GM12878 (cell line): ENCODE results near the gene PGAM2. TPM values are rescaled to one million over a fixed set of nuclear protein-coding genes. Genes with fewer than 3 reads are reported as not detected.

Source experiments
- BACH1 ChIP-seq: fragments of 450-650 bp; IDR thresholded peaks from 2 replicates; pipeline ENCODE4 v1.6.1; 2017; ENCODE audit warnings: mild to moderate bottlenecking, borderline replicate concordance
- BMI1 ChIP-seq: fragments of 450-650 bp; IDR thresholded peaks from 2 replicates; pipeline ENCODE4 v1.6.1; 2016; ENCODE audit warnings: mild to moderate bottlenecking, moderate library complexity, borderline replicate concordance
- CBX5 ChIP-seq: sonication (generic); IDR thresholded peaks from 2 replicates; pipeline ENCODE4 v1.6.1; 2016; ENCODE audit warnings: low read depth, moderate library complexity, mild to moderate bottlenecking, inconsistent platforms
- CHD2 ChIP-seq: IDR thresholded peaks from 2 replicates; pipeline ENCODE4 v1.6.1; 2011; ENCODE audit warnings: low read depth, low read length, improper control_type of control experiment, borderline replicate concordance
- EZH2 ChIP-seq: IDR thresholded peaks from 2 replicates; pipeline ENCODE4 v1.6.1; 2012; ENCODE audit warnings: low read depth, mild to moderate bottlenecking, control low read depth, inconsistent platforms, low read length, borderline replicate concordance; ENCODE audit not compliant: control insufficient read depth
- HDGF ChIP-seq: fragments of 450-650 bp; IDR thresholded peaks from 2 replicates; pipeline ENCODE4 v1.6.1; 2016; ENCODE audit warnings: antibody characterized with exemption
- MXI1 ChIP-seq: fragments of 150-350 bp; IDR thresholded peaks from 2 replicates; pipeline ENCODE4 v1.6.1; 2011; ENCODE audit warnings: low read depth, mild to moderate bottlenecking, inconsistent platforms, low read length, improper control_type of control experiment
- NFXL1 ChIP-seq: fragments of 450-650 bp; IDR thresholded peaks from 2 replicates; pipeline ENCODE4 v1.6.1; 2017; ENCODE audit warnings: antibody characterized with exemption, mild to moderate bottlenecking, borderline replicate concordance
- PAX8 ChIP-seq: fragments of 450-650 bp; IDR thresholded peaks from 2 replicates; pipeline ENCODE4 v1.6.1; 2017; ENCODE audit warnings: mild to moderate bottlenecking, moderate library complexity
- POLR2AphosphoS2 ChIP-seq: IDR thresholded peaks from 2 replicates; pipeline ENCODE4 v1.6.1; 2011; ENCODE audit warnings: low read depth, mild to moderate bottlenecking, low read length, improper control_type of control experiment, moderate library complexity
- RAD21 ChIP-seq: IDR thresholded peaks from 2 replicates; pipeline ENCODE4 v1.6.1; 2011; ENCODE audit warnings: mild to moderate bottlenecking, low read depth, low read length, moderate library complexity; ENCODE audit not compliant: insufficient read depth
- RUNX3 ChIP-seq: IDR thresholded peaks from 2 replicates; pipeline ENCODE4 v1.6.1; 2012; ENCODE audit warnings: low read length, inconsistent platforms
- TCF7 ChIP-seq: IDR thresholded peaks from 2 replicates; pipeline ENCODE4 v1.6.1; 2014; ENCODE audit warnings: antibody characterized with exemption, borderline replicate concordance
- YBX1 ChIP-seq: fragments of 450-650 bp; IDR thresholded peaks from 2 replicates; pipeline ENCODE4 v1.6.1; 2016; ENCODE audit warnings: antibody characterized with exemption
- polyA plus RNA-seq, 11 experiments: library from polyadenylated mRNA; depleted of rRNA in 4 of 11; unstranded in 6 of 11; stranded (reverse) in 5 of 11; fragments of >200 nt; fragmentation: Nextera tagmentation in 4 of 11; fragmentation: Illumina TruSeq in 1 of 11; extraction: Ambion mirVana in 4 of 11; extraction: Trizol in 1 of 11; gene quantifications; 1 replicate in 1 of 11; 2 replicates in 10 of 11; pipeline versions ENCODE4 v1.2.1 to v1.2.3, GENCODE V29; 2011 to 2016; ENCODE audit warnings: inconsistent platforms in 2 of 11, missing spikeins in 2 of 11, low read depth in 1 of 11
- total RNA-seq, 4 experiments: library from RNA; depleted of rRNA in 3 of 4; stranded (reverse); fragments of >200 nt in 3 of 4; fragmentation: Illumina TruSeq in 1 of 4; extraction: Trizol in 1 of 4; gene quantifications; 2 replicates each; pipeline versions ENCODE4 v1.2.1 to v1.2.3, GENCODE V29; 2013 to 2021
- TF ChIP-seq, protein P1 (sequence below): fragments of 150-350 bp; IDR thresholded peaks from 2 replicates; pipeline ENCODE4 v1.6.1; 2016; ENCODE audit warnings: low read depth, low read length
- TF ChIP-seq, protein P2 (sequence below): fragments of 450-650 bp; IDR thresholded peaks from 2 replicates; pipeline ENCODE4 v1.6.1; 2016; ENCODE audit warnings: mild to moderate bottlenecking
- TF ChIP-seq, protein P3 (sequence below): fragments of 450-650 bp; IDR thresholded peaks from 2 replicates; pipeline ENCODE4 v1.6.1; 2018; ENCODE audit warnings: borderline replicate concordance, mild to moderate bottlenecking; ENCODE audit not compliant: partially characterized antibody
- TF ChIP-seq, protein P4 (sequence below): IDR thresholded peaks from 2 replicates; pipeline ENCODE4 v1.6.1; 2011; ENCODE audit warnings: mild to moderate bottlenecking, low read depth, low read length, moderate library complexity; ENCODE audit not compliant: insufficient replicate concordance
- TF ChIP-seq, protein P5 (sequence below): IDR thresholded peaks from 2 replicates; pipeline ENCODE4 v1.6.1; 2011; ENCODE audit warnings: borderline replicate concordance, low read depth, mild to moderate bottlenecking, moderate library complexity, low read length; ENCODE audit not compliant: insufficient read depth, poor library complexity, severe bottlenecking

The PGAM2 gene
- total and polyA plus RNA-seq, 10 of the 15 experiments (the other 5 are each of a cell fraction or from before 2014, with no cell fraction given) = not detected

DNA sequence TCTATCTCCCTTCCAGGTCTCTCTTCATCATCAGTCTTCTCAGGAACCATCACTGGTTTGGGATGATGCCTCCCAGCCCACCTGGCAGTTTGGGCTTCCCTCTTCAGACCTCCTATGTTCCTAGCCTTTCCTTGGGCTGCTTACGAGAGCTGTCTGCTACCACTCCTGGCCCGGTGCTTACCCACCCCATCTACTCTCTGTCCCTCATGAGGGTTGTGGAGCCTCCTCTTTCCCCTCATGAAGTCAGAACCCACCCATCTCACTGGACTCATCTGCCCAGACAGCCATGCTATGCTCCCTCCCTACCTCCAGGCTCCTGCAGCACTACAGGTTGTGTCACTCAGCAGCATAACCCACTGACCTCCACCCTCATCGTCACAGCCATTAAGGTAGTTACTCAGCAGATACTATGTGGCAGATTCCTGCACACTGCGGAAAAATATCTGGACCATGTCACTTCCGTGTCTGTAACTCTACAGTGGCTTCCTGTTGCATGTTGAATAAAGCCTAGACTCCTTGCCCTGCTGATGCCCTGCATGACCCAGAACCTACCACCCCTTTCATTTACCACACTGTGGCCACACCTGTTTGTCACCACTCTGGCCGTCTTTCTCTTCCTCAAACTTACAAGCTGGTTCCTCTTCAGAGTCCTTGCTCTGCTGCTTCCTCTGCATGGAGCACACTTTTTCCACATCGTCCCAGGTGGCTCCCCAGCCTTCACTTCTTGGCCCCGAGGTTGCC, 18.9 kb downstream of the PGAM2 start (continued):
- TF ChIP-seq, protein P1, sequence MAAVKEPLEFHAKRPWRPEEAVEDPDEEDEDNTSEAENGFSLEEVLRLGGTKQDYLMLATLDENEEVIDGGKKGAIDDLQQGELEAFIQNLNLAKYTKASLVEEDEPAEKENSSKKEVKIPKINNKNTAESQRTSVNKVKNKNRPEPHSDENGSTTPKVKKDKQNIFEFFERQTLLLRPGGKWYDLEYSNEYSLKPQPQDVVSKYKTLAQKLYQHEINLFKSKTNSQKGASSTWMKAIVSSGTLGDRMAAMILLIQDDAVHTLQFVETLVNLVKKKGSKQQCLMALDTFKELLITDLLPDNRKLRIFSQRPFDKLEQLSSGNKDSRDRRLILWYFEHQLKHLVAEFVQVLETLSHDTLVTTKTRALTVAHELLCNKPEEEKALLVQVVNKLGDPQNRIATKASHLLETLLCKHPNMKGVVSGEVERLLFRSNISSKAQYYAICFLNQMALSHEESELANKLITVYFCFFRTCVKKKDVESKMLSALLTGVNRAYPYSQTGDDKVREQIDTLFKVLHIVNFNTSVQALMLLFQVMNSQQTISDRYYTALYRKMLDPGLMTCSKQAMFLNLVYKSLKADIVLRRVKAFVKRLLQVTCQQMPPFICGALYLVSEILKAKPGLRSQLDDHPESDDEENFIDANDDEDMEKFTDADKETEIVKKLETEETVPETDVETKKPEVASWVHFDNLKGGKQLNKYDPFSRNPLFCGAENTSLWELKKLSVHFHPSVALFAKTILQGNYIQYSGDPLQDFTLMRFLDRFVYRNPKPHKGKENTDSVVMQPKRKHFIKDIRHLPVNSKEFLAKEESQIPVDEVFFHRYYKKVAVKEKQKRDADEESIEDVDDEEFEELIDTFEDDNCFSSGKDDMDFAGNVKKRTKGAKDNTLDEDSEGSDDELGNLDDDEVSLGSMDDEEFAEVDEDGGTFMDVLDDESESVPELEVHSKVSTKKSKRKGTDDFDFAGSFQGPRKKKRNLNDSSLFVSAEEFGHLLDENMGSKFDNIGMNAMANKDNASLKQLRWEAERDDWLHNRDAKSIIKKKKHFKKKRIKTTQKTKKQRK = no peak
- TF ChIP-seq BMI1 = no peak
- TF ChIP-seq RUNX3 = peak; percentile 83
- no peak for TF ChIP-seq CBX5
- peak; percentile 90 for TF ChIP-seq HDGF
- TF ChIP-seq, protein P2, sequence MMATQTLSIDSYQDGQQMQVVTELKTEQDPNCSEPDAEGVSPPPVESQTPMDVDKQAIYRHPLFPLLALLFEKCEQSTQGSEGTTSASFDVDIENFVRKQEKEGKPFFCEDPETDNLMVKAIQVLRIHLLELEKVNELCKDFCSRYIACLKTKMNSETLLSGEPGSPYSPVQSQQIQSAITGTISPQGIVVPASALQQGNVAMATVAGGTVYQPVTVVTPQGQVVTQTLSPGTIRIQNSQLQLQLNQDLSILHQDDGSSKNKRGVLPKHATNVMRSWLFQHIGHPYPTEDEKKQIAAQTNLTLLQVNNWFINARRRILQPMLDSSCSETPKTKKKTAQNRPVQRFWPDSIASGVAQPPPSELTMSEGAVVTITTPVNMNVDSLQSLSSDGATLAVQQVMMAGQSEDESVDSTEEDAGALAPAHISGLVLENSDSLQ = peak; percentile 67; the same call in 1 of the 2 replicates
- no peak for TF ChIP-seq NFXL1
- no peak for TF ChIP-seq POLR2AphosphoS2
- TF ChIP-seq EZH2 = no peak
- TF ChIP-seq, protein P3, sequence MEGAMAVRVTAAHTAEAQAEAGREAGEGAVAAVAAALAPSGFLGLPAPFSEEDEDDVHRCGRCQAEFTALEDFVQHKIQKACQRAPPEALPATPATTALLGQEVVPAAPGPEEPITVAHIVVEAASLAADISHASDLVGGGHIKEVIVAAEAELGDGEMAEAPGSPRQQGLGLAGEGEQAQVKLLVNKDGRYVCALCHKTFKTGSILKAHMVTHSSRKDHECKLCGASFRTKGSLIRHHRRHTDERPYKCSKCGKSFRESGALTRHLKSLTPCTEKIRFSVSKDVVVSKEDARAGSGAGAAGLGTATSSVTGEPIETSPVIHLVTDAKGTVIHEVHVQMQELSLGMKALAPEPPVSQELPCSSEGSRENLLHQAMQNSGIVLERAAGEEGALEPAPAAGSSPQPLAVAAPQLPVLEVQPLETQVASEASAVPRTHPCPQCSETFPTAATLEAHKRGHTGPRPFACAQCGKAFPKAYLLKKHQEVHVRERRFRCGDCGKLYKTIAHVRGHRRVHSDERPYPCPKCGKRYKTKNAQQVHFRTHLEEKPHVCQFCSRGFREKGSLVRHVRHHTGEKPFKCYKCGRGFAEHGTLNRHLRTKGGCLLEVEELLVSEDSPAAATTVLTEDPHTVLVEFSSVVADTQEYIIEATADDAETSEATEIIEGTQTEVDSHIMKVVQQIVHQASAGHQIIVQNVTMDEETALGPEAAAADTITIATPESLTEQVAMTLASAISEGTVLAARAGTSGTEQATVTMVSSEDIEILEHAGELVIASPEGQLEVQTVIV = no peak
- TF ChIP-seq BACH1 = no peak
- TF ChIP-seq TCF7 = no peak
- TF ChIP-seq RAD21 = no peak
- no peak for TF ChIP-seq PAX8
- no peak for TF ChIP-seq YBX1
- TF ChIP-seq, protein P4, sequence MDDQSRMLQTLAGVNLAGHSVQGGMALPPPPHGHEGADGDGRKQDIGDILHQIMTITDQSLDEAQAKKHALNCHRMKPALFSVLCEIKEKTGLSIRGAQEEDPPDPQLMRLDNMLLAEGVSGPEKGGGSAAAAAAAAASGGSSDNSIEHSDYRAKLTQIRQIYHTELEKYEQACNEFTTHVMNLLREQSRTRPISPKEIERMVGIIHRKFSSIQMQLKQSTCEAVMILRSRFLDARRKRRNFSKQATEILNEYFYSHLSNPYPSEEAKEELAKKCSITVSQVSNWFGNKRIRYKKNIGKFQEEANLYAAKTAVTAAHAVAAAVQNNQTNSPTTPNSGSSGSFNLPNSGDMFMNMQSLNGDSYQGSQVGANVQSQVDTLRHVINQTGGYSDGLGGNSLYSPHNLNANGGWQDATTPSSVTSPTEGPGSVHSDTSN = no peak
- no peak for TF ChIP-seq MXI1
- TF ChIP-seq CHD2 = no peak
- TF ChIP-seq, protein P5, sequence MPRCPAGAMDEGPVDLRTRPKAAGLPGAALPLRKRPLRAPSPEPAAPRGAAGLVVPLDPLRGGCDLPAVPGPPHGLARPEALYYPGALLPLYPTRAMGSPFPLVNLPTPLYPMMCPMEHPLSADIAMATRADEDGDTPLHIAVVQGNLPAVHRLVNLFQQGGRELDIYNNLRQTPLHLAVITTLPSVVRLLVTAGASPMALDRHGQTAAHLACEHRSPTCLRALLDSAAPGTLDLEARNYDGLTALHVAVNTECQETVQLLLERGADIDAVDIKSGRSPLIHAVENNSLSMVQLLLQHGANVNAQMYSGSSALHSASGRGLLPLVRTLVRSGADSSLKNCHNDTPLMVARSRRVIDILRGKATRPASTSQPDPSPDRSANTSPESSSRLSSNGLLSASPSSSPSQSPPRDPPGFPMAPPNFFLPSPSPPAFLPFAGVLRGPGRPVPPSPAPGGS = no peak
